ENCODE results near the gene TCF20. TPM values are rescaled to one million over a fixed set of nuclear protein-coding genes. Genes with fewer than 3 reads are reported as not detected.

The TCF20 gene
- total RNA-seq, 2 experiments from 2014 or later = 58.7 to 58.9 TPM

DNA sequence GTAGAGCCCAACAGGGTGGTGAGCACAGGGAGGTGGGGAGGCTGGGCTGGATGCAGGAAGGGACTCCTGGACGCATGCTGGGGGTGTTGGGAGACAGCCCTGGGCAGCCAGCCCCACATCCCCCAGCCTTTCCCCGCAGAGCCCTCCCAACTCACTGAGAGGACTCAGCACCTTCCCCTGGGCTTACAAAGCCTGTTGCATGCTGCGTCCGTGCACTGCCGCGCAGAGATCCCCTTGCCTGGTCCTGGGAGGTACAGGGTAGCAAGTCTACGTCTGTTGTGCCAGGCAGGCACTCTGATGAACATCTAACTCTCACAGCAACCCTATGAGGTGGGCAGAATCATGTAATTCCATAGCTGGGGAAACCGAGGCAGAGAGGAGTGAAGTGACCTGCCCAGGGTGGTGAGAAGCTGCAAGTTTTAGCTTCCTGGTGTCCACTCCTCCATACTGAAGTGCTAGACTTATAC is 33.9 kb upstream of the TCF20 start:
- POLR2A ChIA-PET = interaction anchor here (0.8 to 1.4 kb wide), 2 partner anchors 12 to 140 kb away, joined by 3 to 4 read pairs; no protein-coding TSS in a partner anchor
- DNase-seq (no peak), ATAC-seq (no peak)
- Mint-ChIP-seq H3K27me3 (no peaks in the 10 kb centered on the region), H3K36me3 (ENCODE audit: low read depth) (no peaks in the 10 kb centered on the region), H3K4me1 (ENCODE audit: low read depth) (peaks cover 50% of the 10 kb centered on the region), H3K4me3 (no peak overlapping the region), H3K27ac (no peak overlapping the region), H3K9me3 (no peaks in the 10 kb centered on the region)
- CTCF ChIA-PET = no interaction called here
- intact Hi-C loops (cut with micrococcal nuclease) = no loop called here
- TF ChIP-seq, protein P1, sequence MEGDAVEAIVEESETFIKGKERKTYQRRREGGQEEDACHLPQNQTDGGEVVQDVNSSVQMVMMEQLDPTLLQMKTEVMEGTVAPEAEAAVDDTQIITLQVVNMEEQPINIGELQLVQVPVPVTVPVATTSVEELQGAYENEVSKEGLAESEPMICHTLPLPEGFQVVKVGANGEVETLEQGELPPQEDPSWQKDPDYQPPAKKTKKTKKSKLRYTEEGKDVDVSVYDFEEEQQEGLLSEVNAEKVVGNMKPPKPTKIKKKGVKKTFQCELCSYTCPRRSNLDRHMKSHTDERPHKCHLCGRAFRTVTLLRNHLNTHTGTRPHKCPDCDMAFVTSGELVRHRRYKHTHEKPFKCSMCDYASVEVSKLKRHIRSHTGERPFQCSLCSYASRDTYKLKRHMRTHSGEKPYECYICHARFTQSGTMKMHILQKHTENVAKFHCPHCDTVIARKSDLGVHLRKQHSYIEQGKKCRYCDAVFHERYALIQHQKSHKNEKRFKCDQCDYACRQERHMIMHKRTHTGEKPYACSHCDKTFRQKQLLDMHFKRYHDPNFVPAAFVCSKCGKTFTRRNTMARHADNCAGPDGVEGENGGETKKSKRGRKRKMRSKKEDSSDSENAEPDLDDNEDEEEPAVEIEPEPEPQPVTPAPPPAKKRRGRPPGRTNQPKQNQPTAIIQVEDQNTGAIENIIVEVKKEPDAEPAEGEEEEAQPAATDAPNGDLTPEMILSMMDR (IDR thresholded peaks at IDR 0.05) = no peak

DNA sequence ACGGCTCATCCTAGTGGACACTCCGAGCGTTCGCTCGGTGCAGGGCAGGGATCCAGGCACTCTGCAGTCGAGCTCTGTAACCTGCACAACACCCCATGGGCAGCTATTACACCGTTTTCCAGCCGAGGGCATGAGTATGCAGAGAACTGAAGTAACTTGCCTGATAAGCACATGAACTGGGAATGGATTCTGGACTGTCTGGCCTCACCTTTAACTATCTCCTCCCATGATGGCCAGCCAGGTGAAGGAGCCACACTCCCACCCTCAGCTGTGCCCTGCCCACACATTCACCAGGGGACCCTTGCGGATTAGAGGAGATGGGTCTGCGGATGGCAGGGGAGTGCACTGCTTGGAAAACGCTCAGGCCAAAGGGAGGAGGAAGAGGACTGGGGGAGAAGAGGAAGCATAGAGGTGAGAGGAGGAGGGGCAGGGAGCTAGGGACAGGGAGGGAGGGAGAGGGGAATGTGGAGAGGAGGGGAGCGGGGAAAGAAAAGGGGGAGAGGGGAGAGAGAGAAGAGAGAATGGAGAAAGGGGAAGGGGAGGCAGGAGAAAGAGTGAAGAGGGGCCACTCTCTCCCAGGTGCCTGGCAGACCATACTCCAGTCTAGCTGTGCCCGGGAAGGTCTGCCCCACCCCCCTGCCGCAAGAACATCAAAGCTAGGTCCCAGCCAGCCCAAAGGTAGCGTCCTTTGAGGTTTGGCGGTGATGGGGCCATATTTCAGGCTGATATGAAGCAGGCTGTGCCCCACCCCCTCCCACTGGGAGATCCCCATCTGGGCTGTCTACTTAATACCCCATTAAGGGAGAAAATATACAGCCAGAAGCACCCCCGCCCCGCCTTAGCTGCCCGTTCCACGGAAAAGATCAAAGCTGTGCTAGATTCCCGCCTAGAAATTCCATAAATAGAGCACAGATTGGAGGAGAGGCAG is 33.2 kb upstream of the TCF20 start:
- no peaks in the 10 kb centered on the region for H3K27me3 Mint-ChIP-seq
- ChIA-PET CTCF (interaction anchor here (0.7 kb wide), 1 partner anchor 38 kb away, joined by 3 read pairs; no protein-coding TSS in a partner anchor), POLR2A (interaction anchor here (0.8 to 1.4 kb wide), 2 partner anchors 12 to 141 kb away, joined by 3 to 4 read pairs; no protein-coding TSS in a partner anchor)
- TF ChIP-seq, protein P1 (IDR thresholded peaks at IDR 0.05) = no peak
- H3K36me3 Mint-ChIP-seq (ENCODE audit: low read depth) = no peaks in the 10 kb centered on the region
- intact Hi-C loops (cut with micrococcal nuclease) = no loop called here
- H3K9me3 Mint-ChIP-seq = no peaks in the 10 kb centered on the region
- DNase-seq (peak; percentile 56), ATAC-seq (no peak)
- H3K4me1 Mint-ChIP-seq (ENCODE audit: low read depth) = peaks cover 53% of the 10 kb centered on the region
- H3K27ac Mint-ChIP-seq = no peak overlapping the region
- no peak overlapping the region for H3K4me3 Mint-ChIP-seq

DNA sequence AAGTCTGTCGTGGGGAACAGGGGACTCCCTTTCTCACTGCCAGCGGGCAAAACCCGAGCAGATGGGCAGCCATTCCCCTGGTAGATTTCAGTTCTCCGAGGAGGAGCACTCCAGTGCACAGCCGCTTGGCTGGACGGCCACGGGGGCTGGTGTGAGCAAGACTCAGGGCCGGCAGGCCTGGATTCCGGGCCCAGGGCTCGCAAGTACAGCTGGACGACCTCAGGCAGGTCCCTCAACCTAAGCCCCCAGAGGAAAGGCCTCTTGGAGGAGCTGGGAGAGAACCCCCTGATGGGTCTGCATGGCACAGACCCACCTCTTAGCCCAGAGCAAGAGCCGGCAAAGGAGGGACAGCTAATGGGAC is 31.3 kb upstream of the TCF20 start:
- no peaks in the 10 kb centered on the region for H3K9me3 Mint-ChIP-seq
- intact Hi-C loops (cut with micrococcal nuclease) = no loop called here
- no peaks in the 10 kb centered on the region for H3K36me3 Mint-ChIP-seq (ENCODE audit: low read depth)
- TF ChIP-seq, protein P1 (IDR thresholded peaks at IDR 0.05) = no peak
- ATAC-seq (no peak), DNase-seq (no peak)
- CTCF ChIA-PET = interaction anchor here (0.7 kb wide), 1 partner anchor 128 kb away, joined by 3 read pairs; no protein-coding TSS in a partner anchor
- H3K4me3 Mint-ChIP-seq = no peak overlapping the region
- no peaks in the 10 kb centered on the region for H3K27me3 Mint-ChIP-seq
- no peak overlapping the region for H3K27ac Mint-ChIP-seq
- POLR2A ChIA-PET = interaction anchor here (0.7 kb wide), 1 partner anchor 11 kb away, joined by 3 read pairs; no protein-coding TSS in a partner anchor
- H3K4me1 Mint-ChIP-seq (ENCODE audit: low read depth) = peaks cover 60% of the 10 kb centered on the region

DNA sequence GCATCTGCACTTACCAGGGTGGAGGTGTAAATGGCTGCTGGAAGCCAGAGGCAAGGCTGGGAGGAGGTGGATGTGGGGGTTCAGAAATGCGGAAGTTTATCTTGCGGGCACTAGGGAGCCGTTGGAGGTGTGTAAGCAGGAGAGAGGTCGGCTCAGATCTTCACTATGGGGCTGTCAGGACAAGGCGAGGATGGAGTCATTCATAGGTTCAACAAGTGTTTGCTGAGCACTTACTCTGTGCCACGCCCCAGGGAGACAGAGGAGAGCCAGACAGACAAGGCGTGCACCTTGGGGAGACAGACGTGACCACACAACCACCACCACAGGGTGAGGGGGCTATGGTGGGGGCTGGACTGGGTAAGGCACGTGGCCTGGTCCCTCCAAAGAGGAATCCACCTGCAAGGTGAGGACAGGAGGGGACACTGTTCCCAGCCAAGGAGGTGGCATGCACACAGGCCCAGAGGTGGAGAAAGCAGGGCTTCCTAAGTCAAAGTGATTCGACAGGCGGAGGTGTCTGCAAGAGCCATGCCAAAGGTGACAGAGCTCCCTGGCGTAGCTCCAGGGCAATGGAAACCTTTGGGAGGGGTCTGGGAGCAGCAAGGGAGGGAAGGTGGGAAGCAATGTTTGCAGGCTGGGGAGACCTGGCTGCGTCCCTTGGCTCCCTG is 30.8 kb upstream of the TCF20 start:
- H3K36me3 Mint-ChIP-seq (ENCODE audit: low read depth) = no peaks in the 10 kb centered on the region
- no peak for DNase-seq
- H3K27ac Mint-ChIP-seq = no peak overlapping the region
- ATAC-seq = no peak
- ChIA-PET POLR2A (interaction anchor here (0.7 to 0.8 kb wide), 2 partner anchors 11 to 40 kb away, joined by 3 read pairs; no protein-coding TSS in a partner anchor), CTCF (no interaction called here)
- no peaks in the 10 kb centered on the region for H3K9me3 Mint-ChIP-seq
- peaks cover 62% of the 10 kb centered on the region for H3K4me1 Mint-ChIP-seq (ENCODE audit: low read depth)
- TF ChIP-seq, protein P1 (IDR thresholded peaks at IDR 0.05) = no peak
- H3K27me3 Mint-ChIP-seq = no peaks in the 10 kb centered on the region
- H3K4me3 Mint-ChIP-seq = no peak overlapping the region
- intact Hi-C loops (cut with micrococcal nuclease) = no loop called here

Data from activated CD8-positive, alpha-beta T cell treated with anti-CD3 and anti-CD28 coated beads for 36 hours (primary cell).